ENCODE measurements around the gene PDE9A. TPM values are rescaled to one million over a fixed set of nuclear protein-coding genes. Genes with fewer than 3 reads are reported as not detected.

The PDE9A gene
- total RNA-seq, 1 experiment from 2014 or later: 31.9 TPM

GRCh38 chr21:42724226-42724920 lies 71.0 kb downstream of the PDE9A start:
- no peak overlapping the region for H3K4me3 Mint-ChIP-seq
- peaks cover 4 to 8% (median 5%) of the 10 kb centered on the region in 3 experiments for H3K36me3 Mint-ChIP-seq (ENCODE audit: insufficient read depth in 1 of 3, low read depth in 3 of 3)
- Histone ChIP-seq H3K27me3 (ENCODE audit: insufficient read depth, low read length) (no peaks in the 10 kb centered on the region), H4K20me1 (ENCODE audit: control insufficient read depth, insufficient read depth, insufficient read length) (no peaks in the 10 kb centered on the region), H2AK5ac (ENCODE audit: insufficient read length, low read length) (no peak overlapping the region), H3K4me2 (ENCODE audit: insufficient read depth, insufficient read length, low read length) (no peak overlapping the region), H2BK5ac (ENCODE audit: insufficient read length, low read length) (no peak overlapping the region), H3K23ac (ENCODE audit: insufficient read length, low read depth, low read length) (no peak overlapping the region), H3K9ac (ENCODE audit: extremely low read depth, insufficient read length, low read length) (no peak overlapping the region), H3K27ac (ENCODE audit: insufficient read length, low read depth, low read length) (no peak overlapping the region), H4K91ac (ENCODE audit: insufficient read length, low read depth, low read length) (no peak overlapping the region), H2AFZ (ENCODE audit: low read length) (no peak overlapping the region), H2BK12ac (ENCODE audit: insufficient read length, low read depth, low read length) (no peak overlapping the region), H3K23me2 (ENCODE audit: insufficient read length, low read depth, low read length, poor library complexity, severe bottlenecking) (no peaks in the 10 kb centered on the region), H3K79me2 (ENCODE audit: insufficient read depth, low read length) (no peaks in the 10 kb centered on the region), H2BK120ac (ENCODE audit: low read depth, low read length, poor library complexity, severe bottlenecking) (no peak overlapping the region), H3K9me3 (ENCODE audit: control insufficient read depth, low read depth, low read length) (no peaks in the 10 kb centered on the region), H4K5ac (ENCODE audit: insufficient read length, low read depth, low read length) (no peak overlapping the region), H2BK20ac (ENCODE audit: low read depth, low read length, poor library complexity, severe bottlenecking) (no peak overlapping the region), H2BK15ac (ENCODE audit: low read depth, low read length) (no peak overlapping the region), H4K8ac (replicated peaks; ENCODE audit: insufficient read length, low read depth, low read length) (no peak overlapping the region), H3K79me1 (ENCODE audit: insufficient read depth, low read depth, low read length, poor library complexity, severe bottlenecking) (no peaks in the 10 kb centered on the region), H3K4me1 (ENCODE audit: insufficient read depth, low read length) (no peaks in the 10 kb centered on the region), H3K18ac (ENCODE audit: insufficient read length, low read depth, low read length) (no peak overlapping the region), H3T11ph (ENCODE audit: low read length) (no peak overlapping the region), H3K14ac (ENCODE audit: insufficient read depth, low read length) (no peak overlapping the region), H3K4ac (ENCODE audit: low read depth, low read length) (no peak overlapping the region), H3K56ac (ENCODE audit: insufficient read length, low read depth, low read length) (no peak overlapping the region)
- H3K27ac Mint-ChIP-seq: peak overlapping the region in 2 of 3 experiments; percentile 48 to 71; a peak in 2 of 7 replicates
- DNase-seq: no peak
- H3K9me3 Mint-ChIP-seq: no peaks in the 10 kb centered on the region; a peak in 1 of 5 replicates
- no peaks in the 10 kb centered on the region for H3K27me3 Mint-ChIP-seq (ENCODE audit: low read depth)
- H3K4me1 Mint-ChIP-seq: peaks cover 22 to 29% of the 10 kb centered on the region in 2 experiments
- TF ChIP-seq CTCF (conservative IDR thresholded peaks at IDR 0.05): no peak
- no CpG with 5 or more reads among the region's 12 CpGs for WGBS (ENCODE audit: extremely low coverage, insufficient read length, low lambda C conversion rate)
